Lung (tissue), 12 donors: ENCODE measurements around the gene WSCD1. TPM values are rescaled to one million over a fixed set of nuclear protein-coding genes. Genes with fewer than 3 reads are reported as not detected.

Experiments used
- ATAC-seq: fragments of 200-7000 bp; cut with Tn5 transposase; one replicate; pipeline ENCODE4 v1.9.1; 2020; ENCODE audit warnings: moderate number of reproducible peaks; ENCODE audit not compliant: insufficient read depth, low FRiP score
- DNase-seq, 3 donors: peaks; one replicate each; pipeline ENCODE4 v3.0.0-alpha.2; 2013 to 2017
- H3K27ac ChIP-seq, 2 donors: one replicate each; pipeline ENCODE4 v1.5.1; 2013; ENCODE audit warnings: mild to moderate bottlenecking in 2 of 2, moderate library complexity in 2 of 2, control low read depth in 1 of 2, inconsistent platforms in 1 of 2, low read depth in 1 of 2, low read length in 1 of 2
- H3K27me3 ChIP-seq, 3 donors: one replicate each; pipeline ENCODE4 v1.5.1; 2013; ENCODE audit warnings: low read length in 2 of 3; ENCODE audit not compliant: control insufficient read depth in 3 of 3, insufficient read depth in 3 of 3
- H3K36me3 ChIP-seq, 4 donors: one replicate each; pipeline ENCODE4 v1.5.1; 2013; ENCODE audit warnings: low read length in 4 of 4, mild to moderate bottlenecking in 1 of 4, moderate library complexity in 1 of 4; ENCODE audit not compliant: control insufficient read depth in 4 of 4, insufficient read depth in 4 of 4
- H3K4me1 ChIP-seq, 5 donors: one replicate each; pipeline ENCODE4 v1.5.1; 2013; ENCODE audit warnings: low read length in 5 of 5, mild to moderate bottlenecking in 2 of 5, moderate library complexity in 1 of 5; ENCODE audit not compliant: control insufficient read depth in 5 of 5, insufficient read depth in 5 of 5
- H3K4me3 ChIP-seq: one replicate; pipeline ENCODE4 v1.5.1; 2013; ENCODE audit warnings: mild to moderate bottlenecking, control low read depth, moderate library complexity
- H3K9ac ChIP-seq, 2 donors: one replicate each; pipeline ENCODE4 v1.5.1; 2013; ENCODE audit warnings: low read length in 2 of 2, control low read depth in 1 of 2; ENCODE audit not compliant: insufficient read depth in 1 of 2
- H3K9me3 ChIP-seq, 4 donors: one replicate each; pipeline ENCODE4 v1.5.1; 2013; ENCODE audit warnings: low read length in 3 of 4, mild to moderate bottlenecking in 1 of 4, moderate library complexity in 1 of 4; ENCODE audit not compliant: control insufficient read depth in 4 of 4, insufficient read depth in 3 of 4
- whole genome bisulfite sequencing, 2 donors: extraction: QIAGEN DNeasy Blood & Tissue Kit; methylation state at CpG; one replicate each; pipeline ENCODE4 v1.1.7; 2013; 5-methylcytosine and 5-hydroxymethylcytosine counted together
- polyA plus RNA-seq, 2 donors: library from polyadenylated mRNA; stranded (reverse); fragments of 200-250 nt; gene quantifications; one replicate each; pipeline ENCODE4 v1.2.1, GENCODE V29; 2013
- total RNA-seq, 2 donors: library from RNA; depleted of rRNA in 1 of 2; stranded (reverse); fragments of >200 nt in 1 of 2; gene quantifications; one replicate each; pipeline ENCODE4 v1.2.1, GENCODE V29; 2014 to 2021
- TF ChIP-seq, protein P1 (sequence below): IDR thresholded peaks from 2 replicates; pipeline ENCODE4 v1.5.1; 2012; ENCODE audit warnings: mild to moderate bottlenecking; ENCODE audit errors: control extremely low read depth, extremely low read depth
- donor health status: control.
- donor health status: control.
- donor health status: Bipolar disorder and iron deficiency.
- donor health status: healthy.
- donor health status: DM: yes; HTN: yes; CAD: no.

The WSCD1 gene
- total and polyA plus RNA-seq, 4 donors, result 1.5 to 13.4 (median 3.8) TPM

DNA sequence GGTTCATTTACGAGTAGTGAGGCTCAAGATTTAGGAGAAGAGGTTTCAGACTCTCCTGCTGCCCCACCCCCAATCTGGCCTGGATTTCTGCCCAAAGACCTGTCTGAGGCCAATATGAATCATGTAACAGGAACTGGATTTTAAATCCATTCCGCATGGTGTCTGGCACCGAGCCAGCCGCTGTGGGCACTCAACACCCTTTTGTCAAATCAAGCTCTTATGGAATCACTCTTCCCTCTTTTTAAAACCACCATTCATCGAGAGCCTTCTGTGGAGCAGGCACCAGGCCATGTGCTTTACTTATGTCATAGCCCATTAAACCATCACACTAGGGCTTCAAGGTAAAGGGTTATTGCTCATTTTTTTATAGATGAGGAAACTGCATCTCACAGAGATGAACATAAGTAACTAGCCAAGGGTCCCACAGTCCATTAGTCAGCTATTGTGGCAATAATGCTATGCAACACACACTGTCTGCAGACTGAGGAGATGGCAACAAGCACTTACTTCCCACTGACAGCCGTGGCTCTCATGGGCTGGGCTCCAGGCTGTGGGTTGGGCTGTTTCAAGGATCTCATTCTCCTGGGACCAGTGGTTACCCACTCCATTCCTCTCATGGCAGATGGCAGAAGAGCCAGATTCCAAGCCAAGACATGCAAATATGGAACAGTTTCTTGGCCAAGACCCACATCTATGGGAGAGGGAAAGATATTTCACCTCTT is 93.6 kb downstream of the WSCD1 start:
- Histone ChIP-seq H3K27me3 (no peaks in the 10 kb centered on the region), H3K4me1 (no peaks in the 10 kb centered on the region), H3K4me3 (no peak overlapping the region), H3K27ac (no peak overlapping the region), H3K9me3 (no peaks in the 10 kb centered on the region), H3K9ac (no peak overlapping the region), H3K36me3 (no peaks in the 10 kb centered on the region)
- WGBS, 2 donors, result 59 to 67% methylated on average over 6 of the region's 6 CpGs
- ATAC-seq (no peak), DNase-seq (peak in 1 of 3 donors; percentile 29)
- TF ChIP-seq, protein P1, sequence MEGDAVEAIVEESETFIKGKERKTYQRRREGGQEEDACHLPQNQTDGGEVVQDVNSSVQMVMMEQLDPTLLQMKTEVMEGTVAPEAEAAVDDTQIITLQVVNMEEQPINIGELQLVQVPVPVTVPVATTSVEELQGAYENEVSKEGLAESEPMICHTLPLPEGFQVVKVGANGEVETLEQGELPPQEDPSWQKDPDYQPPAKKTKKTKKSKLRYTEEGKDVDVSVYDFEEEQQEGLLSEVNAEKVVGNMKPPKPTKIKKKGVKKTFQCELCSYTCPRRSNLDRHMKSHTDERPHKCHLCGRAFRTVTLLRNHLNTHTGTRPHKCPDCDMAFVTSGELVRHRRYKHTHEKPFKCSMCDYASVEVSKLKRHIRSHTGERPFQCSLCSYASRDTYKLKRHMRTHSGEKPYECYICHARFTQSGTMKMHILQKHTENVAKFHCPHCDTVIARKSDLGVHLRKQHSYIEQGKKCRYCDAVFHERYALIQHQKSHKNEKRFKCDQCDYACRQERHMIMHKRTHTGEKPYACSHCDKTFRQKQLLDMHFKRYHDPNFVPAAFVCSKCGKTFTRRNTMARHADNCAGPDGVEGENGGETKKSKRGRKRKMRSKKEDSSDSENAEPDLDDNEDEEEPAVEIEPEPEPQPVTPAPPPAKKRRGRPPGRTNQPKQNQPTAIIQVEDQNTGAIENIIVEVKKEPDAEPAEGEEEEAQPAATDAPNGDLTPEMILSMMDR, result no peak

DNA sequence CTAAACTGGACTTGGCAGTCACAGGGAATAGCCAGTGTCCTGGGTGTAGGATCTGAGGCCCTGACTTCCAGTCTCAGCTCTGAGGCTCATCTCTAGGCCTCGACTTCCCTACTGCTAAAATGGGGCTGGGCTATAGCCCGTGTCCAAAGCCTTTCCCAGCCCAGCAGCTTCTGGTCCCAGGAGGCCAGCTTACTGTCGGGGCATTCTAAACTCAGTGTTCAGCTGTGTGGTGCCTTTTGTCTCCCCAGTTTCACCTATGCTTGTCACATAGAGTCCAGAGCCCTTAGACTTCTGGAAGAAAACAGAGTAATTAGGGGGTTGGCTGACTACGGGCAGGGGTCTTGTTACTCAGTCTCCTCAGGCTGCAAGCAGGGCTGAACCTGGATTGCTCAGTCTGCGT is 94.8 kb downstream of the WSCD1 start:
- no peaks in the 10 kb centered on the region for H3K27me3 ChIP-seq
- no peak overlapping the region for H3K4me3 ChIP-seq
- ATAC-seq, result no peak
- no peak for DNase-seq
- H3K9me3 ChIP-seq, result no peaks in the 10 kb centered on the region
- H3K9ac ChIP-seq, result no peak overlapping the region
- no peak overlapping the region for H3K27ac ChIP-seq
- 88 to 91% methylated on average over 5 of the region's 5 CpGs for WGBS, 2 donors
- H3K4me1 ChIP-seq, result no peaks in the 10 kb centered on the region
- TF ChIP-seq, protein P1, result no peak
- H3K36me3 ChIP-seq, result no peaks in the 10 kb centered on the region

DNA sequence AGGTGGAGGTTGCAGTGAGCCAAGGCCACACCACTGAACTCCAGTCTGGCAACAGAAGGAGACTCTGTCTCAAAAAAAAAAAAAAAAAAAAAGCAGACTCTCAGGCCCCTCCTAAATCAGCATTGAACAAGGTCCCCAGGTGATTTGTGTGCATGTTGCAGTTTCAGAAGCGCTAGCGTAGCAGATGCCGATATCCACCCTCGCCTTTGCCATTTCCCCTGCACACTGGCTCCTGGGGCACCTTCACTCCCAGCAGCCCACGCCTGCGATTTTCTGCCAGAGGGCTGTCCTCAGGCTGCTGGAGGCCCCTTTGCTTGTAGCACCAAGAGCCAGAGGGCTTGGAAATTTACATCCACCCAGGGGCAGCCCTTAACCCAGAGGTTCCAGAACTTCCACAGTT is 95.6 kb downstream of the WSCD1 start:
- no peak for DNase-seq
- Histone ChIP-seq H3K27ac (no peak overlapping the region), H3K4me1 (no peaks in the 10 kb centered on the region), H3K36me3 (no peaks in the 10 kb centered on the region), H3K9ac (no peak overlapping the region), H3K27me3 (no peaks in the 10 kb centered on the region), H3K9me3 (no peaks in the 10 kb centered on the region), H3K4me3 (no peak overlapping the region)
- ATAC-seq, result no peak
- TF ChIP-seq, protein P1, result no peak
- 86 to 94% methylated on average over 6 of the region's 6 CpGs for WGBS, 2 donors
